HepG2 (cell line): ENCODE results near the gene B3GNT7. TPM values are rescaled to one million over a fixed set of nuclear protein-coding genes. Genes with fewer than 3 reads are reported as not detected.

Experiments used
- ATAC-seq: fragments of 200-7000 bp; cut with Tn5 transposase; 3 replicates; pipeline ENCODE4 v1.9.1; 2020; ENCODE audit warnings: mild to moderate bottlenecking, moderate library complexity
- BruUV-seq: library from RNA; stranded (reverse); fragments of 400-500 nt; replicated peaks from 2 replicates; lab custom pipeline; 2021; lab: Mats Ljungman, UMichigan
- CTCF ChIA-PET: fragments of 300-600 bp; formaldehyde crosslinking; extraction: SDS; loops from one replicate; lab custom pipeline; 2021; ENCODE audit warnings: low total read pairs, inconsistent platforms, low intra/inter-chr PET ratio; lab: Yijun Ruan, JAX
- POLR2A ChIA-PET: fragments of 350-600 bp; sonication (Branson Sonifier 250); formaldehyde crosslinking; loops from one replicate; lab custom pipeline; 2020; ENCODE audit warnings: antibody characterized with exemption, inconsistent platforms; lab: Yijun Ruan, JAX
- DNase-seq: peaks from one replicate; pipeline ENCODE4 v3.0.0-alpha.2; 2015; ENCODE audit warnings: low spot score
- FAIRE-seq: peaks from 3 replicates; lab custom pipeline; 2011; peaks lifted over from hg19 to GRCh38; lab: Jason Lieb, UNC
- H2AFZ ChIP-seq: one replicate; pipeline ENCODE4 v1.6.1; 2011; ENCODE audit warnings: low read length, inconsistent platforms
- H3K27ac ChIP-seq: fragments of 300-600 bp; 3 replicates; pipeline ENCODE4 v1.8.0; 2011; ENCODE audit warnings: mixed run types, mild to moderate bottlenecking, mixed read lengths, low read length, inconsistent platforms; ENCODE audit not compliant: insufficient read depth; ENCODE audit errors: extremely low read length
- H3K27me3 ChIP-seq, 2 experiments: fragments of 200-600 bp in 1 of 2; 2 replicates in 1 of 2; 3 replicates in 1 of 2; pipeline versions ENCODE4 v1.6.0 to v1.8.0; 2011; ENCODE audit warnings: low read length in 2 of 2, mild to moderate bottlenecking in 2 of 2, moderate library complexity in 2 of 2, inconsistent platforms in 1 of 2; ENCODE audit not compliant: insufficient read depth in 2 of 2, control insufficient read depth in 1 of 2
- H3K36me3 ChIP-seq, 2 experiments: fragments of 200-600 bp in 1 of 2; replicated peaks in 1 of 2; 2 replicates in 1 of 2; 3 replicates in 1 of 2; pipeline versions ENCODE4 v1.5.1 to v1.8.0; 2011; ENCODE audit warnings: low read length in 2 of 2, inconsistent platforms in 1 of 2; ENCODE audit not compliant: insufficient read depth in 2 of 2, control insufficient read depth in 1 of 2
- H3K4me1 ChIP-seq: 2 replicates; pipeline ENCODE4 v1.5.1; 2012; ENCODE audit warnings: low read length, inconsistent platforms; ENCODE audit not compliant: insufficient read depth
- H3K4me2 ChIP-seq: 2 replicates; pipeline ENCODE4 v1.6.0; 2011; ENCODE audit warnings: low read depth, low read length, inconsistent platforms
- H3K4me3 ChIP-seq, 3 experiments: fragments of 200-600 bp in 1 of 3; sonication (generic), shearing (Covaris generic) in 1 of 3; replicated peaks in 1 of 3; 2 replicates each; pipeline ENCODE4 v1.5.1; 2011 to 2016; ENCODE audit warnings: low read length in 3 of 3, inconsistent platforms in 2 of 3, low read depth in 2 of 3, mild to moderate bottlenecking in 2 of 3, control low read depth in 1 of 3, mixed read lengths in 1 of 3; ENCODE audit not compliant: insufficient read depth in 1 of 3
- H3K79me2 ChIP-seq: one replicate; pipeline ENCODE4 v1.6.1; 2011; ENCODE audit warnings: low read length, inconsistent platforms; ENCODE audit not compliant: insufficient read depth
- H3K9ac ChIP-seq: 2 replicates; pipeline ENCODE4 v1.6.0; 2011; ENCODE audit warnings: mild to moderate bottlenecking, low read depth, low read length, inconsistent platforms; ENCODE audit not compliant: insufficient read depth
- H3K9me3 ChIP-seq: 2 replicates; pipeline ENCODE4 v1.5.1; 2012; ENCODE audit warnings: mild to moderate bottlenecking, low read length
- H4K20me1 ChIP-seq: 2 replicates; pipeline ENCODE4 v1.6.0; 2011; ENCODE audit warnings: inconsistent platforms, mild to moderate bottlenecking, low read length, moderate library complexity; ENCODE audit not compliant: insufficient read depth
- GLI4 ChIP-seq: sonication (generic); formaldehyde crosslinking; IDR thresholded peaks from 2 replicates; pipeline ENCODE4 v1.5.1; 2020; ENCODE audit warnings: missing genetic modification reagents, mild to moderate bottlenecking, moderate library complexity, borderline replicate concordance
- HMG20B ChIP-seq: conservative IDR thresholded peaks from 2 replicates; pipeline ENCODE4 v1.6.1; 2016; ENCODE audit warnings: missing genetic modification reagents, missing compliant biosample characterization
- THAP7 ChIP-seq: sonication (generic); formaldehyde crosslinking; IDR thresholded peaks from 2 replicates; pipeline ENCODE4 v1.8.1; 2023; ENCODE audit warnings: mild to moderate bottlenecking, missing genetic modification reagents
- ZNF12 ChIP-seq: sonication (generic); formaldehyde crosslinking; IDR thresholded peaks from 2 replicates; pipeline ENCODE4 v1.5.0; 2020; ENCODE audit warnings: missing genetic modification reagents
- ZNF382 ChIP-seq: sonication (generic); formaldehyde crosslinking; IDR thresholded peaks from 2 replicates; pipeline ENCODE4 v1.5.0; 2020; ENCODE audit warnings: missing genetic modification reagents, mild to moderate bottlenecking, borderline replicate concordance
- WGBS: methylation state at CpG from one replicate; pipeline ENCODE4 v1.1.6; 2017; ENCODE audit warnings: low lambda C conversion rate; 5-methylcytosine and 5-hydroxymethylcytosine counted together
- in situ Hi-C: cut with HindIII; loops from 2 replicates; pipeline ENCODE4 v1.10.0; 2017; ENCODE audit warnings: low pct_unique_long_range_greater_than_20kb; ENCODE audit not compliant: extremely low pct_ligation_motif_present
- intact Hi-C: fragments of 100-400 bp; cut with micrococcal nuclease; formaldehyde crosslinking; loops from one replicate; pipeline ENCODE4 v1.10.0; 2022; ENCODE audit not compliant: unreplicated experiment
- polyA plus RNA-seq, 8 experiments: library from polyadenylated mRNA; depleted of rRNA in 3 of 8; stranded (reverse) in 7 of 8; unstranded in 1 of 8; fragments of >200 nt; fragmentation: Illumina TruSeq in 4 of 8; extraction: Trizol in 4 of 8; gene quantifications; 2 replicates each; pipeline versions ENCODE4 v1.2.1 to v1.2.3, GENCODE V29; 2011 to 2016; ENCODE audit warnings: low read depth in 4 of 8, missing spikeins in 1 of 8, mixed read lengths in 1 of 8; ENCODE audit not compliant: insufficient read depth in 1 of 8
- total RNA-seq, 5 experiments: library from RNA; depleted of rRNA; stranded (reverse); fragments of >200 nt; fragmentation: Illumina TruSeq; extraction: Trizol; gene quantifications; 2 replicates each; pipeline ENCODE4 v1.2.3, GENCODE V29; 2016; ENCODE audit warnings: low read depth in 1 of 5
- TF ChIP-seq, protein P1 (sequence below), 2 experiments: fragments of 450-650 bp in 1 of 2; sonication (generic) in 1 of 2; formaldehyde crosslinking in 1 of 2; IDR thresholded peaks; 2 replicates each; pipeline versions ENCODE4 v1.6.1 to v1.8.0; 2016 to 2022; ENCODE audit warnings: antibody characterized with exemption in 1 of 2, mild to moderate bottlenecking in 1 of 2, missing genetic modification reagents in 1 of 2

B3GNT7 gene
- total and polyA plus RNA-seq, 2 of the 13 experiments (the other 11 are each of a cell fraction or from before 2014, with no cell fraction given): 0.04 to 0.24 TPM

GRCh38 chr2:231380307-231380706 is 15.2 kb upstream of the B3GNT7 start:
- H3K4me3 ChIP-seq: no peak overlapping the region
- CTCF ChIA-PET: no interaction called here
- no peak overlapping the region for H2AFZ ChIP-seq
- intact Hi-C loops: no loop called here
- H3K36me3 ChIP-seq: no peaks in the 10 kb centered on the region
- H3K4me2 ChIP-seq: no peak overlapping the region
- BruUV-seq: no TSS peak
- TF ChIP-seq ZNF12 (CRISPR knock-in tag) (no peak), ZNF382 (CRISPR knock-in tag) (no peak)
- DNase-seq: no peak
- H4K20me1 ChIP-seq: no peaks in the 10 kb centered on the region
- no peak overlapping the region for H3K9ac ChIP-seq
- 65% methylated on average over 10 of the region's 10 CpGs for WGBS
- H3K4me1 ChIP-seq: peaks cover 26% of the 10 kb centered on the region
- POLR2A ChIA-PET: no interaction called here
- no peak for FAIRE-seq
- in situ Hi-C loops: no loop called here
- peaks cover 0 to 6% of the 10 kb centered on the region in 2 experiments; a peak in 3 of 5 replicates for H3K27me3 ChIP-seq
- no peak overlapping the region for H3K27ac ChIP-seq
- no peaks in the 10 kb centered on the region for H3K9me3 ChIP-seq
- H3K79me2 ChIP-seq: no peaks in the 10 kb centered on the region
- no peak for ATAC-seq

GRCh38 chr2:231380991-231381847 is 14.3 kb upstream of the B3GNT7 start:
- H3K27ac ChIP-seq: no peak overlapping the region
- H3K27me3 ChIP-seq: peaks cover 0 to 6% of the 10 kb centered on the region in 2 experiments; a peak in 3 of 5 replicates
- 38% methylated on average over 5 of the region's 5 CpGs for WGBS
- no peak overlapping the region for H2AFZ ChIP-seq
- peaks cover 31% of the 10 kb centered on the region for H3K4me1 ChIP-seq
- H4K20me1 ChIP-seq: no peaks in the 10 kb centered on the region
- no peak overlapping the region for H3K4me2 ChIP-seq
- no peaks in the 10 kb centered on the region for H3K79me2 ChIP-seq
- DNase-seq (no peak), FAIRE-seq (no peak), ATAC-seq (no peak)
- no peak overlapping the region for H3K9ac ChIP-seq
- H3K4me3 ChIP-seq: no peak overlapping the region
- H3K9me3 ChIP-seq: no peaks in the 10 kb centered on the region
- in situ Hi-C loops: no loop called here
- ChIA-PET POLR2A (no interaction called here), CTCF (interaction anchor here (1.3 kb wide), 1 partner anchor 84 kb away, joined by 5 read pairs; no protein-coding TSS in a partner anchor)
- no peaks in the 10 kb centered on the region for H3K36me3 ChIP-seq
- intact Hi-C loops: no loop called here
- no TSS peak for BruUV-seq
- TF ChIP-seq THAP7 (CRISPR knock-in tag) (no peak), GLI4 (CRISPR knock-in tag) (no peak), HMG20B (no peak)
- TF ChIP-seq, protein P1, sequence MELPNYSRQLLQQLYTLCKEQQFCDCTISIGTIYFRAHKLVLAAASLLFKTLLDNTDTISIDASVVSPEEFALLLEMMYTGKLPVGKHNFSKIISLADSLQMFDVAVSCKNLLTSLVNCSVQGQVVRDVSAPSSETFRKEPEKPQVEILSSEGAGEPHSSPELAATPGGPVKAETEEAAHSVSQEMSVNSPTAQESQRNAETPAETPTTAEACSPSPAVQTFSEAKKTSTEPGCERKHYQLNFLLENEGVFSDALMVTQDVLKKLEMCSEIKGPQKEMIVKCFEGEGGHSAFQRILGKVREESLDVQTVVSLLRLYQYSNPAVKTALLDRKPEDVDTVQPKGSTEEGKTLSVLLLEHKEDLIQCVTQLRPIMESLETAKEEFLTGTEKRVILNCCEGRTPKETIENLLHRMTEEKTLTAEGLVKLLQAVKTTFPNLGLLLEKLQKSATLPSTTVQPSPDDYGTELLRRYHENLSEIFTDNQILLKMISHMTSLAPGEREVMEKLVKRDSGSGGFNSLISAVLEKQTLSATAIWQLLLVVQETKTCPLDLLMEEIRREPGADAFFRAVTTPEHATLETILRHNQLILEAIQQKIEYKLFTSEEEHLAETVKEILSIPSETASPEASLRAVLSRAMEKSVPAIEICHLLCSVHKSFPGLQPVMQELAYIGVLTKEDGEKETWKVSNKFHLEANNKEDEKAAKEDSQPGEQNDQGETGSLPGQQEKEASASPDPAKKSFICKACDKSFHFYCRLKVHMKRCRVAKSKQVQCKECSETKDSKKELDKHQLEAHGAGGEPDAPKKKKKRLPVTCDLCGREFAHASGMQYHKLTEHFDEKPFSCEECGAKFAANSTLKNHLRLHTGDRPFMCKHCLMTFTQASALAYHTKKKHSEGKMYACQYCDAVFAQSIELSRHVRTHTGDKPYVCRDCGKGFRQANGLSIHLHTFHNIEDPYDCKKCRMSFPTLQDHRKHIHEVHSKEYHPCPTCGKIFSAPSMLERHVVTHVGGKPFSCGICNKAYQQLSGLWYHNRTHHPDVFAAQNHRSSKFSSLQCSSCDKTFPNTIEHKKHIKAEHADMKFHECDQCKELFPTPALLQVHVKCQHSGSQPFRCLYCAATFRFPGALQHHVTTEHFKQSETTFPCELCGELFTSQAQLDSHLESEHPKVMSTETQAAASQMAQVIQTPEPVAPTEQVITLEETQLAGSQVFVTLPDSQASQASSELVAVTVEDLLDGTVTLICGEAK (IDR thresholded peaks at IDR 0.05): peak; percentile 18; the same call in 1 of the 2 replicates
- TF ChIP-seq, protein P1 (CRISPR knock-in tag; IDR thresholded peaks at IDR 0.05): no peak
